ENCODE data around the gene AOC3.
"Not testable (repeated sequence)": the region's sequence is repeated elsewhere in the genome, so short reads cannot be mapped to it uniquely, and the experiment has no call there.

Gene AOC3

DNA sequence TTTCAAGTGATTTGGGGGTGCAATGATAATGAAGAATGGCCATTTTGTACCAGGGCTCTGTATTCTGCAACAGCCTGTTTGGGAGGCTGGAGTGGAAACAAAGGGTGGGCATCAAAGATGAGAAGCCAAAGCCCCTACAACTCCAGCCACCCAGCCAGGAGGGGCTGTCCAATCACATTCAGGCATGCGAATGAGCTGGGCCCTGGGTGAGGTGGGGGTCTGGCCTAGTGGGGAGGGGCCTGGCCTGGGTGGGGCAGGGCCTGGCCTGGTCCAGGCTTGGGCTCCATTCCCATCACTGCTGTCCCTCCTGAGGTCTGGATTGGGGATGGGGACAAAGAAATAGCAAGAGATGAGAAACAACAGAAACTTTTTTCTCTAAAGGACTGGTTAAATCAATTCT lies 6.4 kb downstream of the AOC3 start:
- TF ChIP-seq, protein P1, sequence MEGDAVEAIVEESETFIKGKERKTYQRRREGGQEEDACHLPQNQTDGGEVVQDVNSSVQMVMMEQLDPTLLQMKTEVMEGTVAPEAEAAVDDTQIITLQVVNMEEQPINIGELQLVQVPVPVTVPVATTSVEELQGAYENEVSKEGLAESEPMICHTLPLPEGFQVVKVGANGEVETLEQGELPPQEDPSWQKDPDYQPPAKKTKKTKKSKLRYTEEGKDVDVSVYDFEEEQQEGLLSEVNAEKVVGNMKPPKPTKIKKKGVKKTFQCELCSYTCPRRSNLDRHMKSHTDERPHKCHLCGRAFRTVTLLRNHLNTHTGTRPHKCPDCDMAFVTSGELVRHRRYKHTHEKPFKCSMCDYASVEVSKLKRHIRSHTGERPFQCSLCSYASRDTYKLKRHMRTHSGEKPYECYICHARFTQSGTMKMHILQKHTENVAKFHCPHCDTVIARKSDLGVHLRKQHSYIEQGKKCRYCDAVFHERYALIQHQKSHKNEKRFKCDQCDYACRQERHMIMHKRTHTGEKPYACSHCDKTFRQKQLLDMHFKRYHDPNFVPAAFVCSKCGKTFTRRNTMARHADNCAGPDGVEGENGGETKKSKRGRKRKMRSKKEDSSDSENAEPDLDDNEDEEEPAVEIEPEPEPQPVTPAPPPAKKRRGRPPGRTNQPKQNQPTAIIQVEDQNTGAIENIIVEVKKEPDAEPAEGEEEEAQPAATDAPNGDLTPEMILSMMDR (IDR thresholded peaks at IDR 0.05; ENCODE audit: low read depth, low read length), result no peak
- no peak overlapping the region for H3K4me3 ChIP-seq (ENCODE audit: low read depth, low read length)

DNA sequence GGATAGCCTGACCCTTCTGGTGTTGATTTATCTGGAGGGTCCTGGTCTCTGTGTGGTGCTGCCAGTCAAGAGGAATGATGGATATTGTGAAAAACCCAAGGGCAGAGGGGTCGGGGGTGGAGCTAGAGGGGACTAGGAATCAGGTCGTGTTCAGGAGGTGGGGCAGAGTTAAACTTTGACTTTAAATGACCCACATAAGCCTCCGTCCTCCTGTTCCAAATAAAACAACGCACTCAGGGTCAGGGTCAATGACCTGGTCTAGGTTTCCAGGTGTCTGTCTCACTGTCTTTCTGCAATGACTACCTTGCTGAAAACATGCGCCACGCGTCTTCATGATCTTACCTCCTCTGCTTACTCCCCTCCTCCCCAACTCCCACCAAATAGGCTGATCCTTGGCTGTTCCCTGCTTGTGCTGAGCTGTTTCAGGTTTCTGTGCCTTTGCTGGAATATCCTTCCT lies 14.7 kb downstream of the AOC3 start:
- H3K4me3 ChIP-seq (ENCODE audit: low read depth, low read length), result no peak overlapping the region
- TF ChIP-seq, protein P1 (IDR thresholded peaks at IDR 0.05; ENCODE audit: low read depth, low read length), result no peak

DNA sequence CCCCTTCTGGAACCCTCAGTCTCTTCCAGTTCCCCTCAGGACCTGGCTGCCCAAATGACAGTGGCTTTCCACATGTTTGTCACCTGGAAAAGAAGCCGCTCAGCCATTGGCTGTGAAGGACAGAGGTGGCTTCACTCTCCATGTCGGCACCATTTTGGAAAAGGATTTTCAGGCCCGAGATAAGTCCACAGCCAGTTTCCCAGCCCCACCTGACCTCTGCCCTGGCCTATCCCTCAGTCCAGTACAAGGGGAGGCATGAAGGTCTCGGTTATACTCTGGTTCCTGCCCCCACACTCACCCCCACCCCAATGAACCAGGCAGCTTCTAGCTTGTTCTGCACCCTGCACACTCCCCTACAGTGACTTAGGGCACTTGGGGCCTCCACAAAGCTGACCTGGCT lies 15.2 kb downstream of the AOC3 start:
- TF ChIP-seq, protein P1 (IDR thresholded peaks at IDR 0.05; ENCODE audit: low read depth, low read length), result no peak
- H3K4me3 ChIP-seq (ENCODE audit: low read depth, low read length), result no peak overlapping the region

DNA sequence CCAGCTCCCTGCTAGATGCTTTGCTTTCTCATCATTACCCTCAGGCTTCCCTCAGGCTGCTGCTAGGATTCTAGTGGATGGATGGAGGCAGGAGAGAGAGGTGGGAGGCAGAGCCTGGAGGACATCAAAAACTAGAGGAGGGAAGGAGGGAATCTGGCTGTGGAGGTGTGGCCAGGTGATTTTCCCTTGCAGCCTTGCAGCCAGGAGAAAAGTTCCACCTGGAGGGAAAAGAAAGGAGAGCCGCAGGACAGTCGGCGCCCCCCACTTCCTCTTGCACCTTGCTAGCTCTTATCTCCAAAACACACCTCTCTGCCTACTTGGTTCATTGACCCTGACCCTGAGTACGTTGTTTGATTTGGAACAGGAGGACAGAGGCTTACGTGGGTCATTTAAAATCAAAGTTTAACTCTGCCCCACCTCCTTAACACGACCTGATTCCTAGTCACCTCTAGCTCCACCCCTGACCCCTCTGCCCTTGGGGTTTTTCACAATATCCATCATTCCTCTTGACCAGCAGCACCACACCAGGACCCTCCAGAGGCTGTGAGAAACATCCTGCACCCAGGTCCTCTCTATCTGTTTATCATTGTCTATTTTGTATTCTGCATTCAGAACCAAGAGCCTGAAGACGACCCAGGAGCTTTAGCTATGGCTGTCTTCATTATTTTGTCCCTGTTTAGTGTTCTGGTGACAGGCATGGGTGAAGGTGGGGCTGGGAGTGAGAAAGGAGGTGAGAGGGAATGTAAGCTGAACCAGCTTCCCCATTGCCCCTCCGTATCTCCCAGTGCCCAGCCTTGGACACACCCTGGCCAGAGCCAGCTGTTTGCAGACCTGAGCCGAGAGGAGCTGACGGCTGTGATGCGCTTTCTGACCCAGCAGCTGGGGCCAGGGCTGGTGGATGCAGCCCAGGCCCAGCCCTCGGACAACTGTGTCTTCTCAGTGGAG lies 15.9 kb downstream of the AOC3 start:
- TF ChIP-seq, protein P1 (IDR thresholded peaks at IDR 0.05; ENCODE audit: low read depth, low read length), result no peak

DNA sequence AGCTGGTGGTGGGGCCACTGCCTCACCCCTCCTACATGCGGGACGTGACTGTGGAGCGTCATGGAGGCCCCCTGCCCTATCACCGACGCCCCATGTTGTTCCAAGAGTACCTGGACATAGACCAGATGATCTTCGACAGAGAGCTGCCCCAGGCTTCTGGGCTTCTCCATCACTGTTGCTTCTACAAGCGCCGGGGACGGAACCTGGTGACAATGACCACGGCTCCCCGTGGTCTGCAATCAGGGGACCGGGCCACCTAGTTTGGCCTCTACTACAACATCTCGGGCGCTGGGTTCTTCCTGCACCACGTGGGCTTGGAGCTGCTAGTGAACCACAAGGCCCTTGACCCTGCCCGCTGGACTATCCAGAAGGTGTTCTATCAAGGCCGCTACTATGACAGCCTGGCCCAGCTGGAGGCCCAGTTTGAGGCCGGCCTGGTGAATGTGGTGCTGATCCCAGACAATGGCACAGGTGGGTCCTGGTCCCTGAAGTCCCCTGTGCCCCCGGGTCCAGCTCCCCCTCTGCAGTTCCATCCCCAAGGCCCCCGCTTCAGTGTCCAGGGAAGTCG lies 16.8 kb downstream of the AOC3 start:
- H3K4me3 ChIP-seq (ENCODE audit: low read depth, low read length), result not testable (repeated sequence)

More for the DNA sequence above, 15.9 kb downstream of the AOC3 start:
- H3K4me3 ChIP-seq (ENCODE audit: low read depth, low read length), result no peak overlapping the region

DNA sequence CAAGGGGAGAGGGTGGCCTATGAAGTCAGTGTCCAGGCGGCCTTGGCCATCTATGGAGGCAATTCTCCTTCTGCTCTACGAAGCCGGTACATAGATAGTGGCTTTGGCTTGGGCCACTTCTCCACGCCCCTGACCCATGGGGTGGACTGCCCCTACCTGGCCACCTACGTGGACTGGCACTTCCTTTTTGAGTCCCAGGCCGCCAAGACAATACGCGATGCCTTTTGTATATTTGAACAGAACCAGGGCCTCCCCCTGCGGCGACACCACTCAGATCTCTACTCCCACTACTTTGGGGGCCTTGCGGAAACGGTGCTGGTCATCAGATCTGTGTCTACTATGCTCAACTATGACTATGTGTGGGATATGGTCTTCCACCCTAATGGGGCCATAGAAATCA lies 17.3 kb downstream of the AOC3 start:
- TF ChIP-seq, protein P1 (IDR thresholded peaks at IDR 0.05; ENCODE audit: low read depth, low read length), result no peak
- no peak overlapping the region for H3K4me3 ChIP-seq (ENCODE audit: low read depth, low read length)

DNA sequence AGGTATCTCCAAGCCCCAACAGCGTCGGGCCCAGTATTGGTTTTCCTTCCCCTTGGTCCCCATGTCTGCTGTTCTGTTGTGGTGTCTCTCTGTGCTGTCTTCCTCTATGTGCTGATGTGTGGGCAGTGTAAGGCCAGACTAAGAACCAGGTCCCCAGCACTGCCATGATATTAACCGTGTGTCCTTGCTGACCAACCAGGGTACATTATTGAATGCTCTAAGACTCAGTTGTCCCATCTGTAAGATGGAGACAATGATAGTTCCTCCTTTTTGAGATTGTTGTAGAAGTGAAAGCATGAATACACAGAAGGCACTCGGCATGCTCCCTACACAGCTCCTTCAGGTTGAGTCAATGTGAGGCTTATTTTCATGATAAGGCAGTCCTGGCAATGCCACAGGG lies 20.6 kb downstream of the AOC3 start:
- no peak overlapping the region for H3K4me3 ChIP-seq (ENCODE audit: low read depth, low read length)
- TF ChIP-seq, protein P1 (IDR thresholded peaks at IDR 0.05; ENCODE audit: low read depth, low read length), result no peak

All from WI38 (cell line).